Gastrocnemius medialis (tissue), 4 donors: Measurements from ENCODE around the gene R3HDM2.

ENCODE experiments used
- CTCF ChIP-seq, 5 experiments: fragments of 450-650 bp in 3 of 5; fragments of 200-600 bp in 2 of 5; sonication (generic) in 2 of 5; IDR thresholded peaks in 4 of 5; conservative IDR thresholded peaks in 1 of 5; 1 replicate in 4 of 5; 2 replicates in 1 of 5; pipeline ENCODE4 v1.5.1; 2016 to 2019; ENCODE audit warnings: antibody characterized with exemption in 5 of 5, mild to moderate bottlenecking in 3 of 5, moderate library complexity in 3 of 5
- POLR2A ChIP-seq, 2 donors: fragments of 450-650 bp; IDR thresholded peaks; one replicate each; pipeline ENCODE4 v1.6.1; 2017; ENCODE audit warnings: antibody characterized with exemption in 2 of 2, mild to moderate bottlenecking in 2 of 2, moderate library complexity in 2 of 2

- no peak for TF ChIP-seq CTCF (IDR thresholded peaks at IDR 0.05 in 4 of 5, conservative IDR thresholded peaks at IDR 0.05 in 1 of 5)
- TF ChIP-seq POLR2A (IDR thresholded peaks at IDR 0.05): peak; percentile 93
These were observed at the start of gene R3HDM2 for GRCh38 chr12:57430931-57431566.
